A673 (cell line): ENCODE data around the gene SLC2A2.

Source experiments
- CTCF ChIP-seq: fragments of 300-800, 200-600 bp; sonication (generic); conservative IDR thresholded peaks from 2 replicates; pipeline ENCODE4 v1.5.1; 2017; ENCODE audit warnings: low read depth, mild to moderate bottlenecking, antibody characterized with exemption, low read length, moderate library complexity, mixed read lengths
- EZH2 ChIP-seq: fragments of 200-600 bp; sonication (generic); IDR thresholded peaks from 2 replicates; pipeline ENCODE4 v1.6.1; 2017; ENCODE audit warnings: borderline replicate concordance, low read depth, mild to moderate bottlenecking, mixed read lengths, antibody characterized with exemption, low read length; ENCODE audit not compliant: poor library complexity, severe bottlenecking

GRCh38 chr3:171007316-171007715 lies 19.2 kb downstream of the SLC2A2 start:
- no peak for TF ChIP-seq CTCF
- no peak for TF ChIP-seq EZH2
